Liver (tissue), 3 donors: Measurements from ENCODE around the gene S1PR1.

Source experiments
- CTCF ChIP-seq: fragments of 150-350 bp; IDR thresholded peaks from 2 replicates; pipeline ENCODE4 v1.5.1; 2017; ENCODE audit warnings: improper control_type of control experiment, low read depth, low read length; ENCODE audit not compliant: missing input control
- FOXA1 ChIP-seq: IDR thresholded peaks from 2 replicates; pipeline ENCODE4 v1.6.1; 2016; ENCODE audit warnings: antibody characterized with exemption
- FOXA2 ChIP-seq: IDR thresholded peaks from 2 replicates; pipeline ENCODE4 v1.6.1; 2016; ENCODE audit warnings: antibody characterized with exemption
- HNF4G ChIP-seq: IDR thresholded peaks from 2 replicates; pipeline ENCODE4 v1.6.1; 2016; ENCODE audit warnings: antibody characterized with exemption
- JUND ChIP-seq, 2 donors: IDR thresholded peaks; 2 replicates each; pipeline ENCODE4 v1.6.1; 2016; ENCODE audit warnings: antibody characterized with exemption in 2 of 2
- MAX ChIP-seq: IDR thresholded peaks from 2 replicates; pipeline ENCODE4 v1.6.1; 2016; ENCODE audit warnings: antibody characterized with exemption
- REST ChIP-seq: IDR thresholded peaks from 2 replicates; pipeline ENCODE4 v1.6.1; 2016; ENCODE audit warnings: antibody characterized with exemption, mild to moderate bottlenecking
- RXRA ChIP-seq, 2 donors: IDR thresholded peaks; 2 replicates each; pipeline ENCODE4 v1.6.1; 2017 to 2018; ENCODE audit warnings: antibody characterized with exemption in 2 of 2, mild to moderate bottlenecking in 1 of 2
- SP1 ChIP-seq: IDR thresholded peaks from 2 replicates; pipeline ENCODE4 v1.6.1; 2018; ENCODE audit warnings: antibody characterized with exemption, mild to moderate bottlenecking
- YY1 ChIP-seq: IDR thresholded peaks from 2 replicates; pipeline ENCODE4 v1.6.1; 2016; ENCODE audit warnings: antibody characterized with exemption, mild to moderate bottlenecking
- donor health status: healthy.
- donor health status: healthy.

- no peak for TF ChIP-seq CTCF
- no peak for TF ChIP-seq REST
- no peak for TF ChIP-seq YY1
- TF ChIP-seq SP1: no peak
- no peak for TF ChIP-seq RXRA (IDR thresholded peaks at IDR 0.05)
- no peak for TF ChIP-seq JUND (IDR thresholded peaks at IDR 0.05)
- TF ChIP-seq MAX: no peak
- TF ChIP-seq FOXA1: no peak
- TF ChIP-seq HNF4G: no peak
- TF ChIP-seq FOXA2: no peak
Observed at GRCh38 chr1:101275672-101276071, 38.9 kb downstream of the S1PR1 start.
